K562 (cell line): ENCODE results near the gene ZNF48. TPM values are rescaled to one million over a fixed set of nuclear protein-coding genes. Genes with fewer than 3 reads are reported as not detected.

Experiments used
- ASH1L ChIP-seq: fragments of 450-650 bp; IDR thresholded peaks from 2 replicates; pipeline ENCODE4 v1.6.1; 2018; ENCODE audit warnings: borderline replicate concordance, mild to moderate bottlenecking, low read depth; ENCODE audit not compliant: partially characterized antibody
- BRD4 ChIP-seq: fragments of 200-600 bp; sonication (generic); IDR thresholded peaks from 2 replicates; pipeline ENCODE4 v1.6.1; 2017; ENCODE audit warnings: inconsistent platforms
- CBFA2T3 ChIP-seq: fragments of 450-650 bp; IDR thresholded peaks from 2 replicates; pipeline ENCODE4 v1.6.1; 2017
- CHD2 ChIP-seq: IDR thresholded peaks from 2 replicates; pipeline ENCODE4 v1.6.1; 2011; ENCODE audit warnings: low read depth, low read length
- COPS2 ChIP-seq: fragments of 450-650 bp; conservative IDR thresholded peaks from 2 replicates; pipeline ENCODE4 v1.6.1; 2016; ENCODE audit warnings: mild to moderate bottlenecking, moderate library complexity
- DACH1 ChIP-seq: fragments of 450-650 bp; IDR thresholded peaks from 2 replicates; pipeline ENCODE4 v1.6.1; 2018; ENCODE audit not compliant: partially characterized antibody
- ERF ChIP-seq: fragments of 450-650 bp; formaldehyde crosslinking; IDR thresholded peaks from 2 replicates; pipeline ENCODE4 v1.4.0; 2020; ENCODE audit warnings: mild to moderate bottlenecking, mixed read lengths
- FOXJ3 ChIP-seq: sonication (generic); formaldehyde crosslinking; IDR thresholded peaks from 2 replicates; pipeline ENCODE4 v1.4.0; 2020; ENCODE audit warnings: mild to moderate bottlenecking, missing genetic modification reagents
- GABPA ChIP-seq: fragments of 200-800 bp; sonication (Bioruptor generic); conservative IDR thresholded peaks from 2 replicates; pipeline ENCODE4 v1.6.1; 2016; ENCODE audit warnings: low read depth, missing genetic modification characterization, missing compliant biosample characterization
- MTF1 ChIP-seq: fragments of 250-450 bp; sonication (Bioruptor Pico); IDR thresholded peaks from 2 replicates; pipeline ENCODE4 v1.9.0; 2021; ENCODE audit warnings: moderate library complexity, mild to moderate bottlenecking, inconsistent platforms, borderline replicate concordance
- NUFIP1 ChIP-seq: fragments of 450-650 bp; IDR thresholded peaks from 2 replicates; pipeline ENCODE4 v1.6.1; 2018; ENCODE audit not compliant: partially characterized antibody
- PHB2 ChIP-seq: fragments of 450-650 bp; IDR thresholded peaks from 2 replicates; pipeline ENCODE4 v1.6.1; 2017; ENCODE audit warnings: low read depth
- PTTG1 ChIP-seq: fragments of 450-650 bp; IDR thresholded peaks from 2 replicates; pipeline ENCODE4 v1.6.1; 2016; ENCODE audit warnings: low read depth, mild to moderate bottlenecking, missing genetic modification characterization, missing compliant biosample characterization
- RBM15 ChIP-seq: fragments of 200-400 bp; formaldehyde crosslinking; IDR thresholded peaks from 2 replicates; pipeline ENCODE4 v1.6.1; 2018; ENCODE audit warnings: mild to moderate bottlenecking, low read length, moderate library complexity; ENCODE audit not compliant: insufficient read depth
- SIRT6 ChIP-seq: IDR thresholded peaks from one replicate; pipeline ENCODE4 v1.6.1; 2012; ENCODE audit warnings: low read depth, mild to moderate bottlenecking, control low read depth, inconsistent platforms, low read length, moderate library complexity
- TAL1 ChIP-seq: fragments of 450-650 bp; IDR thresholded peaks from 2 replicates; pipeline ENCODE4 v1.6.1; 2016; ENCODE audit warnings: mild to moderate bottlenecking
- XRCC4 ChIP-seq: IDR thresholded peaks from one replicate; pipeline ENCODE4 v1.6.1; 2011; ENCODE audit not compliant: insufficient read depth, insufficient read length; ENCODE audit errors: extremely low read depth
- ZEB2 ChIP-seq: fragments of 450-650 bp; IDR thresholded peaks from 2 replicates; pipeline ENCODE4 v1.6.1; 2016
- ZFP30 ChIP-seq: fragments of 250-450 bp; sonication (Bioruptor Pico); IDR thresholded peaks from 2 replicates; pipeline ENCODE4 v1.8.0; 2022; ENCODE audit warnings: moderate library complexity, mild to moderate bottlenecking, inconsistent platforms, borderline replicate concordance
- ZFP36 ChIP-seq: fragments of 150-350 bp; IDR thresholded peaks from 2 replicates; pipeline ENCODE4 v1.6.1; 2018; ENCODE audit warnings: low read length, low read depth; ENCODE audit not compliant: partially characterized antibody
- ZNF41 ChIP-seq: fragments of 250-450 bp; sonication (Bioruptor Pico); conservative IDR thresholded peaks from 2 replicates; pipeline ENCODE4 v1.4.0; 2020; ENCODE audit warnings: mild to moderate bottlenecking
- ZNF436 ChIP-seq: fragments of 250-450, 450-650 bp; sonication (Bioruptor Pico); formaldehyde crosslinking; IDR thresholded peaks from 2 replicates; pipeline ENCODE4 v1.7.0; 2020; ENCODE audit warnings: mild to moderate bottlenecking
- ZNF586 ChIP-seq: fragments of 450-650 bp; formaldehyde crosslinking; conservative IDR thresholded peaks from 2 replicates; pipeline ENCODE4 v1.4.0; 2020; ENCODE audit warnings: mild to moderate bottlenecking, moderate library complexity
- ZNF592 ChIP-seq: fragments of 450-650 bp; IDR thresholded peaks from 2 replicates; pipeline ENCODE4 v1.6.1; 2017; ENCODE audit warnings: antibody characterized with exemption, mild to moderate bottlenecking
- polyA plus RNA-seq, 8 experiments: library from polyadenylated mRNA; depleted of rRNA in 4 of 8; stranded (reverse) in 5 of 8; unstranded in 3 of 8; fragments of >200 nt; fragmentation: Nextera tagmentation in 2 of 8; fragmentation: Illumina TruSeq in 1 of 8; extraction: Ambion mirVana in 2 of 8; extraction: Trizol in 1 of 8; gene quantifications; 2 replicates each; pipeline versions ENCODE4 v1.2.1 to v1.2.3, GENCODE V29; 2011 to 2014; ENCODE audit warnings: inconsistent platforms in 1 of 8, missing spikeins in 1 of 8
- total RNA-seq, 7 experiments: library from RNA; depleted of rRNA in 6 of 7; stranded (reverse); fragments of >200 nt in 6 of 7; fragmentation: Illumina TruSeq in 2 of 7; extraction: Trizol in 2 of 7; gene quantifications; 2 replicates each; pipeline versions ENCODE4 v1.2.1 to v1.2.3, GENCODE V29; 2011 to 2021; ENCODE audit warnings: low replicate concordance in 1 of 7
- TF ChIP-seq, protein P1 (sequence below): fragments of 200-800 bp; sonication (Bioruptor generic); IDR thresholded peaks from 2 replicates; pipeline ENCODE4 v1.6.1; 2017; ENCODE audit warnings: missing genetic modification characterization, missing compliant biosample characterization

The ZNF48 gene
- total and polyA plus RNA-seq, 9 of the 15 experiments (the other 6 are each of a cell fraction or from before 2014, with no cell fraction given): 0.38 to 11.6 (median 4.7) TPM

GRCh38 chr16:30381291-30382041, 13.8 kb upstream of the ZNF48 start (continued):
- TF ChIP-seq ZFP36: no peak
- TF ChIP-seq ZNF586 (CRISPR knock-in tag): no peak
- no peak for TF ChIP-seq PTTG1 (tag)
- no peak for TF ChIP-seq BRD4
- peak; percentile 60 for TF ChIP-seq DACH1
- TF ChIP-seq CBFA2T3: peak; percentile 62
- TF ChIP-seq, protein P1, sequence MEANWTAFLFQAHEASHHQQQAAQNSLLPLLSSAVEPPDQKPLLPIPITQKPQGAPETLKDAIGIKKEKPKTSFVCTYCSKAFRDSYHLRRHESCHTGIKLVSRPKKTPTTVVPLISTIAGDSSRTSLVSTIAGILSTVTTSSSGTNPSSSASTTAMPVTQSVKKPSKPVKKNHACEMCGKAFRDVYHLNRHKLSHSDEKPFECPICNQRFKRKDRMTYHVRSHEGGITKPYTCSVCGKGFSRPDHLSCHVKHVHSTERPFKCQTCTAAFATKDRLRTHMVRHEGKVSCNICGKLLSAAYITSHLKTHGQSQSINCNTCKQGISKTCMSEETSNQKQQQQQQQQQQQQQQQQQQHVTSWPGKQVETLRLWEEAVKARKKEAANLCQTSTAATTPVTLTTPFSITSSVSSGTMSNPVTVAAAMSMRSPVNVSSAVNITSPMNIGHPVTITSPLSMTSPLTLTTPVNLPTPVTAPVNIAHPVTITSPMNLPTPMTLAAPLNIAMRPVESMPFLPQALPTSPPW (CRISPR knock-in tag): peak; percentile 75
- no peak for TF ChIP-seq MTF1 (CRISPR knock-in tag)
- TF ChIP-seq RBM15: no peak
- TF ChIP-seq ZEB2: no peak
- TF ChIP-seq COPS2: no peak
- no peak for TF ChIP-seq PHB2
- no peak for TF ChIP-seq ZNF436 (CRISPR knock-in tag)
- peak; percentile 44; the same call in 1 of the 2 replicates for TF ChIP-seq CHD2
- no peak for TF ChIP-seq FOXJ3 (CRISPR knock-in tag)
- TF ChIP-seq GABPA: peak; percentile 86
- no peak for TF ChIP-seq NUFIP1
- no peak for TF ChIP-seq XRCC4
- no peak for TF ChIP-seq ASH1L
- TF ChIP-seq TAL1: no peak
- peak; percentile 96 for TF ChIP-seq ZNF592
- TF ChIP-seq ZNF41 (CRISPR knock-in tag): no peak
- no peak for TF ChIP-seq SIRT6
- TF ChIP-seq ZFP30: no peak
- no peak for TF ChIP-seq ERF (CRISPR knock-in tag)
